GM12875 (cell line): ENCODE data around the gene INO80B.

Source experiments
- H3K4me3 ChIP-seq: one replicate; pipeline ENCODE4 v1.5.1; 2011; ENCODE audit warnings: low read depth, low read length, control low read depth
- TF ChIP-seq, protein P1 (sequence below): IDR thresholded peaks from 2 replicates; pipeline ENCODE4 v1.5.1; 2011; ENCODE audit warnings: low read depth, mild to moderate bottlenecking, control low read depth, inconsistent platforms, low read length, moderate library complexity, borderline replicate concordance; ENCODE audit not compliant: insufficient read depth

The INO80B gene

DNA sequence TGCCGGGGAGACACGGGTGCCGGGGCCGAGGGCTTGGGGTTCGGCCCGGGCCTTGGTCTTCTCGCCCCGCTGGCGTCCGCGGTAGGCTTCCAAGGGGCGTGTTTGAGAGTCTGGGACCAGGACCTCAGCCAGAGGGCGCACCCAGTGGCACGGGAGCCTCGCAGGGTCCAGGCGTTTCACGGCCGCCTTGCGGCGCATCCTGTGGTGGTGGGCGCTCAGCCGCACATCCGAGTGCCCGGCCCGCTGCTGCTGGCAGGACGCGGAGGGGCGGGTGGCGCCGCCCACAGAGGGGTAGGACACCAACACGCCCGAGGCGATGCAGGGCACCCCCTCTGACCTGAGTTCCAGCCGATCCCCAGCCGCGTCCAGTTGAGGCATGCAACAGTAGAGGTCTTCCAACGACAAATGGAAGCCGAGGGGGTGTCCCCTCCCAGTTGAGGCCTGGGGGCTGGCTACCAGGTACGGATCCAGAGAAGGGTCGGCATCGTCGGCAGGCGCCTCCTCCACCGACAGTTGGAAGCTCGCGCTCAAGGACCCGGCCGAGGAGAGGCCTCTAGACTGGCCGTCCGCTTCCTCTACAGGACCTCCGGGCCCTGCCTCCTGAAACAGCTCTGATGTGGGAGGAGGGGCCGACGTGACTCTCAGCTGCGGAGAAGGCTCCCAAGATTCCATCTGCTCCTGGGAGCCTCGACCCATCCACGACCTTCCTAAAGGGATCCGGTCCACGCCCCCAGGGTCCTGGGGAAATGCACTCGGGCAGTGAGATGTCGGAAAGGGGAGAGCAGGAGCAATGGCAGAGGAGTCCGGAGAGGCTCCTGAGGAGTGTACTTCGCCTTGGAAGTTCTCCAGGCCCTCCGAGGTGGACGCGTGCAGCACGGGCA lies 39.8 kb upstream of the INO80B start:
- H3K4me3 ChIP-seq, result peak overlapping the region; percentile 34
- TF ChIP-seq, protein P1, sequence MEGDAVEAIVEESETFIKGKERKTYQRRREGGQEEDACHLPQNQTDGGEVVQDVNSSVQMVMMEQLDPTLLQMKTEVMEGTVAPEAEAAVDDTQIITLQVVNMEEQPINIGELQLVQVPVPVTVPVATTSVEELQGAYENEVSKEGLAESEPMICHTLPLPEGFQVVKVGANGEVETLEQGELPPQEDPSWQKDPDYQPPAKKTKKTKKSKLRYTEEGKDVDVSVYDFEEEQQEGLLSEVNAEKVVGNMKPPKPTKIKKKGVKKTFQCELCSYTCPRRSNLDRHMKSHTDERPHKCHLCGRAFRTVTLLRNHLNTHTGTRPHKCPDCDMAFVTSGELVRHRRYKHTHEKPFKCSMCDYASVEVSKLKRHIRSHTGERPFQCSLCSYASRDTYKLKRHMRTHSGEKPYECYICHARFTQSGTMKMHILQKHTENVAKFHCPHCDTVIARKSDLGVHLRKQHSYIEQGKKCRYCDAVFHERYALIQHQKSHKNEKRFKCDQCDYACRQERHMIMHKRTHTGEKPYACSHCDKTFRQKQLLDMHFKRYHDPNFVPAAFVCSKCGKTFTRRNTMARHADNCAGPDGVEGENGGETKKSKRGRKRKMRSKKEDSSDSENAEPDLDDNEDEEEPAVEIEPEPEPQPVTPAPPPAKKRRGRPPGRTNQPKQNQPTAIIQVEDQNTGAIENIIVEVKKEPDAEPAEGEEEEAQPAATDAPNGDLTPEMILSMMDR, result peak; percentile 22; the same call in 1 of the 2 replicates

DNA sequence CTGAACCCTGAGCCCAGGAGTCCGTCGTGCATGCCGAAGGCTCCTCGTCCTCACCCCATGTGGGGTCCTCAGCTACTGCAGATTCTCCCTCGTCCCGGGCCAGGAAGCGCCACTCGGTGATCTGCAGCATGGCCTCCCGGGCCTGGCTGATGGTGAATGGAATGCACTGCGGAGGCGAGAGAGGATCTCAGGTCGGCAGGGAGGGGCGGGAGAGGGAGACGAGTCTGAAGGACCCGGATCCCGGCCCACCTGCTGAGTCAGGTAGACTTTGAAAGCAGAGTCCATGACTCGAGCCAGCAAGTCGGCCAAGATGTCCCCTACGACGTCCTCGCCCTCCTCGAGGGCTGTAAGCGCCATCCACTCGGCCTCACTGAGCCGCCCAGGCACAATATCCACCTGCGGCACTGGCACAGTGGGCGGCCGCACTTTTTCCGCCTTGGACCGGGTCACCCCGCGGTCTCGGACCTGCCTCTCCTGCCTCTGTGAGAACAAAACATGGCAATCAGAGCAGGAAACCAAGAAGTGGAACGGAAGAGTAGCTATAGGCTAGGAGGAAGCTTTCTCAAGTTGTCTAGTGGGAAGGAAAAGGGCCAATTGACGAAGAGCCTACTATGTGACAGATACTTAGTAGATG lies 39.0 kb upstream of the INO80B start:
- no peak overlapping the region for H3K4me3 ChIP-seq
- TF ChIP-seq, protein P1, result no peak

DNA sequence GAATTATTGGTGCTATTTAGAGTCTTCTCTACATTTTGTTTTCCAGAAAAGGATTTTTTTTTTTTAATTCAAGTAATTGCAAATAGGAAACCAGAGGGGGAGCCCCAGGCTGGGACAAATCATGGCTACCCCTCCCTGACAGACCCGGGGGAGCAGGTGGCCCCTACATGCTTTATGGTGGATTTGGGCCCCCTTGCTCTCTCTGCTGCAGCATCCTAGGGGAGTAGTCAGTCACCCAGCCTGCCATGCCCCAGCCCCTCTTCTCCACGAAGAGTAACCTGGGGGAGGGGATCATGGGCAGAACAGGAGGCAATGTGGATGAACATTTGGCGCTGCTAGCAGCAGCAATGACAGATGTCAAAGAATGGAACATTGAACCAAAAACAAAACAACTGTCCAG lies 38.1 kb upstream of the INO80B start:
- H3K4me3 ChIP-seq, result no peak overlapping the region
- TF ChIP-seq, protein P1, result no peak

DNA sequence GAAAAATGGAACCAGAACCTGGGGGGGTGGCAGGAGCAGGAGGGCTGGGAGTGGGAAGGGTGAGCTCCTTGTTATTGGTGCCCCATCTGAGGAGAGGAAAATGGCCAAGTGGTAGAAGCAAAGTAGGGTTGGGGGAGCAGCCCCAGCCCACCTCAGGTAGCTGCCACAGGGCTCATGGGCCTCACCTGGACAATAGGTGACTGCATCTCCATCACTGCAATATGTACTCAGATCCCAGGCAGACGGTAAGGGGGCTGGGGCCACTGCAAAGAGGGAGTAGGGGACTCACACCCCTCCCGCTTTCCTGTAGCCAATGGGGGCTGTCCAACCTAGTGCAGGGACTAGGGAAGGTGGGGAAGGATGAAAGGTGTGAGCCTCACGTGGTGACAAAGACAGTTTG lies 37.7 kb upstream of the INO80B start:
- H3K4me3 ChIP-seq, result no peak overlapping the region
- TF ChIP-seq, protein P1, result no peak

DNA sequence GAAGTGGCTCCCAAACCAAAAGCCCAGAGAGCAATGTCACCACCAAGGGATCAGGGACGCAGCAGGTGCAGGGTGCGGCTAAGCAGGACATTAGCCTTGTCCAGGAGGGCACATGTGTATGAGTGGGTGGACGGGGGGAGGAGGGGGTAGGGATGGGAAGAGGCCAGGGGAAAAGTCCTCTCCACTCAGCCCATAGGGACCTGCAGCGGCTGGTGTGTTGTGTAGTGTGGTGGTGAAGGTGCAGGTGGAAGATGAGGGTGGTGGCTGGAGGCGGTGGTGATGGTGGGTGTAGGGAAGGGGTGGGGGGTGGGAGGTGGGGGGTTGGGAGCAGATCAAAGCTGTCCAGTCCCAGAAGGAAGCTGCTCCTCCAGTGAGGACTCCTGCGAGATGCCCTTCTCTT lies 37.1 kb upstream of the INO80B start:
- TF ChIP-seq, protein P1, result no peak
- no peak overlapping the region for H3K4me3 ChIP-seq

DNA sequence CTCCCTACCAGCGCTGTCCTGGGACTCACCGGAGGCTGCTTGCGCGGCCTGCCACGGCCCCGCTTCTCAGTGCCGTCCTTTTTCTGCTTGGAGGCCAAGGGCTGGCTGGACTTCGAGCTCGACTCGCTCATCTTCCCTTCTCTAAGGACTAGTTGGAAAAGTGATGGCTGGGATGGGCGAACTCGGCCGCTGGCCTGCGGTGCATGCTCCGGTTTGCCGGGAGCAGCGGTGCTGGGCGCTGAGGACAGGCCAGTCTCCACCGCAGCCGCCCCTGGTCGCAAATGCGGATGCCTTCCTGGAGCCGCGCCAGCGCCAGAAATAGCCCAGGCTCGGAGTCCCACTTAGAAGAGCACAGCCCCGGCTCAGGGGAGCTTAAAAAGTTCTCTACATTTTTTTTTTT lies 36.6 kb upstream of the INO80B start:
- H3K4me3 ChIP-seq, result no peak overlapping the region
- TF ChIP-seq, protein P1, result no peak

DNA sequence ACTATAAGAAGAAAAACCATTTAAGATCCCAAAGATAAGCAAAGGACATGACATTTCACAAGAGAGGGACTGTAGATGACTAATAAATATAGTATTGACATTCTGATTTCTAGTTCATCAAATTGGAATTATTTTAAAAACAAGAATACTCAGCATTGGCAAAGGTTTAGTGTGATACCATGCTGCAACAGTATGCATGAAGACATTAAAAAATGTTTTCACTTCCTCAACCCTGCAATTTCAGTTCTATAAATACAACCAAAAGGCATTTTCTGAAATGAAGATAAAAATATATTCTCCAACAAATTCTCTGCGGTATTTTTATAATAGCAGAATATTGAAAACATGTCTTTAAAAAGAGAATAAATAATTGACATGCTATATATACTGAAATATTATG lies 35.5 kb upstream of the INO80B start:
- TF ChIP-seq, protein P1, result no peak
- H3K4me3 ChIP-seq, result no peak overlapping the region
